ENCODE results near the gene DNAJC9. TPM values are rescaled to one million over a fixed set of nuclear protein-coding genes. Genes with fewer than 3 reads are reported as not detected.

DNAJC9 gene
- total RNA-seq, 2 experiments from 2014 or later = 15.4 to 15.8 TPM

DNA sequence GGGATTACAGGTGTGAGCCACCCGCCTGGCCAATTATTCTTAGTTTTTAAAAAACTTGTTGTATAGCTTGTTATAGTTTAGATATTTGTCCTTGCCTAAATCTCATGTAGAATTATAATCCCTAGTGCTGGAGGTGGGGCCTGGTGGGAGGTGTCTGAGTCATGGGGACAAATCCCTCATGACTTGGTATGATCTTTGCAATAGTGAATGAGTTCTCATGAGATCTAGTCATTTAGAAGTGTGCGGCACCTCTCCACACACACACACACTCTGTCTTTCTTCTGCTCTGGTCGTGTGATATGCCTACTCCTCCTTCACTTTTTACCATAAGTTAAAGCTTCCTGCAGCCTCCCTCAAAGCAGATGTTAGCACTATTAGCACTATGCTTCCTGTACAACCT lies 42.0 kb downstream of the DNAJC9 start:
- Mint-ChIP-seq H3K27me3 (no peaks in the 10 kb centered on the region), H3K4me1 (ENCODE audit: low read depth) (no peaks in the 10 kb centered on the region), H3K36me3 (ENCODE audit: low read depth) (peaks cover 43% of the 10 kb centered on the region), H3K27ac (no peak overlapping the region), H3K9me3 (no peaks in the 10 kb centered on the region), H3K4me3 (no peak overlapping the region)
- no peak overlapping the region for H3K27ac ChIP-seq (ENCODE audit: low read depth in 1 of 2, low read length in 2 of 2)
- H3K36me3 ChIP-seq (ENCODE audit: insufficient read depth, low read length) = peaks cover 9% of the 10 kb centered on the region
- H3K4me1 ChIP-seq (ENCODE audit: insufficient read depth, low read length) = no peaks in the 10 kb centered on the region
- DNase-seq (no peak), ATAC-seq (ENCODE audit: poor library complexity) (no peak)
- POLR2A ChIA-PET = no interaction called here
- no peaks in the 10 kb centered on the region for H3K27me3 ChIP-seq (ENCODE audit: control insufficient read depth in 1 of 2, insufficient read depth in 2 of 2, low read length in 2 of 2)
- H3K9me3 ChIP-seq (ENCODE audit: control insufficient read depth in 1 of 2, insufficient read depth in 1 of 2, low read length in 2 of 2) = peaks cover 0 to 4% of the 10 kb centered on the region in 2 experiments
- no peak overlapping the region for H3K4me3 ChIP-seq (ENCODE audit: low read length)
- CTCF ChIA-PET = no interaction called here
- TF ChIP-seq, protein P1, sequence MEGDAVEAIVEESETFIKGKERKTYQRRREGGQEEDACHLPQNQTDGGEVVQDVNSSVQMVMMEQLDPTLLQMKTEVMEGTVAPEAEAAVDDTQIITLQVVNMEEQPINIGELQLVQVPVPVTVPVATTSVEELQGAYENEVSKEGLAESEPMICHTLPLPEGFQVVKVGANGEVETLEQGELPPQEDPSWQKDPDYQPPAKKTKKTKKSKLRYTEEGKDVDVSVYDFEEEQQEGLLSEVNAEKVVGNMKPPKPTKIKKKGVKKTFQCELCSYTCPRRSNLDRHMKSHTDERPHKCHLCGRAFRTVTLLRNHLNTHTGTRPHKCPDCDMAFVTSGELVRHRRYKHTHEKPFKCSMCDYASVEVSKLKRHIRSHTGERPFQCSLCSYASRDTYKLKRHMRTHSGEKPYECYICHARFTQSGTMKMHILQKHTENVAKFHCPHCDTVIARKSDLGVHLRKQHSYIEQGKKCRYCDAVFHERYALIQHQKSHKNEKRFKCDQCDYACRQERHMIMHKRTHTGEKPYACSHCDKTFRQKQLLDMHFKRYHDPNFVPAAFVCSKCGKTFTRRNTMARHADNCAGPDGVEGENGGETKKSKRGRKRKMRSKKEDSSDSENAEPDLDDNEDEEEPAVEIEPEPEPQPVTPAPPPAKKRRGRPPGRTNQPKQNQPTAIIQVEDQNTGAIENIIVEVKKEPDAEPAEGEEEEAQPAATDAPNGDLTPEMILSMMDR (IDR thresholded peaks at IDR 0.05) = no peak
- intact Hi-C loops (cut with DNase I, micrococcal nuclease) = no loop called here

Other genes starting within 250 kb of the DNAJC9 start
- gene P4HA1, start 150.4 kb downstream of the DNAJC9 start, total RNA-seq = 1 to 10 TPM; 9.0 to 9.1 TPM
- gene NUDT13, start 136.8 kb downstream of the DNAJC9 start, total RNA-seq = under 1 TPM; 0.67 to 0.82 TPM
- gene ECD, start 79.2 kb downstream of the DNAJC9 start, total RNA-seq = 10 to 100 TPM; 50.5 to 57.7 TPM
- 1 to 10 TPM; 7.0 to 7.7 TPM for gene FAM149B1, start 79.1 kb downstream of the DNAJC9 start, total RNA-seq
- gene MRPS16, start 5.4 kb upstream of the DNAJC9 start, total RNA-seq = 10 to 100 TPM; 28.3 to 31.9 TPM
- gene CFAP70, start 111.6 kb upstream of the DNAJC9 start, total RNA-seq = 1 to 10 TPM; 2.6 TPM
- gene ANXA7, start 166.8 kb upstream of the DNAJC9 start, total RNA-seq = 10 to 100 TPM; 77.7 to 79.6 TPM
- gene MSS51, start 186.3 kb upstream of the DNAJC9 start, total RNA-seq = 1 to 10 TPM; 1.1 TPM
- gene PPP3CB, start 248.8 kb upstream of the DNAJC9 start, total RNA-seq = 10 to 100 TPM; 20.2 to 20.3 TPM